CD4-positive, alpha-beta T cell (primary cell): Measurements from ENCODE around the gene PPM1A. TPM values are rescaled to one million over a fixed set of nuclear protein-coding genes. Genes with fewer than 3 reads are reported as not detected.

Source experiments
- ATAC-seq: fragments of 200-7000 bp; cut with Tn5 transposase; one replicate; pipeline ENCODE4 v1.10.0; 2022; ENCODE audit warnings: mild to moderate bottlenecking; ENCODE audit not compliant: poor library complexity
- CTCF ChIA-PET: fragments of 350-600 bp; sonication (Branson Sonifier 250); formaldehyde crosslinking; loops from one replicate; lab custom pipeline; 2021; ENCODE audit warnings: antibody characterized with exemption, inconsistent platforms; lab: Charles Lee
- POLR2A ChIA-PET: fragments of 350-600 bp; sonication (Branson Sonifier 250); formaldehyde crosslinking; loops from one replicate; lab custom pipeline; 2021; ENCODE audit warnings: antibody characterized with exemption, inconsistent platforms; lab: Charles Lee
- DNase-seq, 14 experiments: peaks; one replicate each; pipeline ENCODE4 v3.0.0-alpha.2; 2013 to 2020; ENCODE audit warnings: mixed read lengths in 2 of 14
- H3K27ac ChIP-seq, 2 donors: one replicate each; pipeline versions ENCODE4 v1.5.1 to v1.7.0; 2013; ENCODE audit warnings: low read length in 2 of 2, low read depth in 1 of 2, mild to moderate bottlenecking in 1 of 2
- H3K27me3 ChIP-seq, 2 experiments: 1 replicate in 1 of 2; 2 replicates in 1 of 2; pipeline versions ENCODE4 v1.6.1 to v1.7.0; 2013; ENCODE audit warnings: low read length in 2 of 2, control low read depth in 1 of 2, mild to moderate bottlenecking in 1 of 2, moderate library complexity in 1 of 2; ENCODE audit not compliant: insufficient read depth in 2 of 2, control insufficient read depth in 1 of 2
- H3K36me3 ChIP-seq: one replicate; pipeline ENCODE4 v1.6.1; 2013; ENCODE audit warnings: low read length, control low read depth; ENCODE audit not compliant: insufficient read depth
- H3K4me1 ChIP-seq: one replicate; pipeline ENCODE4 v1.6.1; 2013; ENCODE audit warnings: low read length, control low read depth; ENCODE audit not compliant: insufficient read depth
- H3K4me3 ChIP-seq: one replicate; pipeline ENCODE4 v1.5.1; 2013; ENCODE audit warnings: mild to moderate bottlenecking, low read length, moderate library complexity
- H3K9me3 ChIP-seq, 2 experiments: 1 replicate in 1 of 2; 2 replicates in 1 of 2; pipeline versions ENCODE4 v1.6.1 to v1.7.0; 2013; ENCODE audit warnings: low read length in 2 of 2, mild to moderate bottlenecking in 2 of 2, control low read depth in 1 of 2, moderate library complexity in 1 of 2; ENCODE audit not compliant: control insufficient read depth in 1 of 2, insufficient read depth in 1 of 2
- H3K27ac Mint-ChIP-seq: one replicate; pipeline ENCODE4 v1.8.0; 2020; ENCODE audit warnings: mixed read lengths
- H3K27me3 Mint-ChIP-seq: one replicate; pipeline ENCODE4 v1.8.0; 2021; ENCODE audit warnings: mixed read lengths
- H3K36me3 Mint-ChIP-seq: one replicate; pipeline ENCODE4 v1.8.0; 2021; ENCODE audit warnings: low read depth, mixed read lengths
- H3K4me1 Mint-ChIP-seq: one replicate; pipeline ENCODE4 v1.8.0; 2021; ENCODE audit warnings: low read depth, mixed read lengths
- H3K4me3 Mint-ChIP-seq: one replicate; pipeline ENCODE4 v1.8.0; 2020; ENCODE audit warnings: mild to moderate bottlenecking, mixed read lengths
- H3K9me3 Mint-ChIP-seq: one replicate; pipeline ENCODE4 v1.8.0; 2020; ENCODE audit warnings: mixed read lengths
- CTCF ChIP-seq: fragments of 200-600 bp; IDR thresholded peaks from one replicate; pipeline ENCODE4 v1.8.0; 2022; ENCODE audit warnings: antibody characterized with exemption, mild to moderate bottlenecking
- intact Hi-C, 2 experiments: fragments of 100-400 bp; cut with DNase I in 1 of 2; cut with micrococcal nuclease in 1 of 2; formaldehyde crosslinking; loops; one replicate each; pipeline versions ENCODE4 v1.15.1 to v1.9.0; 2023 to 2025; cut with DNase I, micrococcal nuclease
- total RNA-seq, 174 experiments: library from RNA in 2 of 174; stranded (reverse) in 2 of 174; gene quantifications; one replicate each; pipeline ENCODE4 v1.2.3 and lab custom pipeline; 2021 to 2026

Gene PPM1A
- total RNA-seq, 2 experiments from 2014 or later, result 96.9 to 97.2 TPM

- no peak for TF ChIP-seq CTCF
- DNase-seq (peak in 2 of 14 experiments; percentile 20 to 46), ATAC-seq (no peak)
- intact Hi-C loops, result loop anchor here (2.0 to 10.0 kb wide), 8 partner anchors 38 to 1449 kb away; partner anchors contain the start of genes DAAM1 (in 1 of the 2), DHRS7 (in 1 of the 2), HIF1A (in 1 of the 2) and JKAMP (in 1 of the 2)
- H3K27ac Mint-ChIP-seq, result peak overlapping the region; percentile 45
- no peaks in the 10 kb centered on the region for H3K27me3 ChIP-seq
- ChIA-PET CTCF (interaction anchor here (1.8 kb wide), 1 partner anchor 86 kb away, joined by 5 read pairs; no protein-coding TSS in a partner anchor), POLR2A (interaction anchor here (1.4 to 5.1 kb wide), 2 partner anchors 11 to 155 kb away, joined by 3 to 76 read pairs; partner anchors contain the start of gene PCNX4)
- no peaks in the 10 kb centered on the region for H3K36me3 ChIP-seq
- peaks cover 10% of the 10 kb centered on the region for H3K36me3 Mint-ChIP-seq
- H3K9me3 ChIP-seq, result no peaks in the 10 kb centered on the region
- no peak overlapping the region for H3K4me3 Mint-ChIP-seq
- peaks cover 5% of the 10 kb centered on the region for H3K27me3 Mint-ChIP-seq
- peaks cover 25% of the 10 kb centered on the region for H3K4me1 Mint-ChIP-seq
- no peaks in the 10 kb centered on the region for H3K9me3 Mint-ChIP-seq
- no peak overlapping the region for H3K4me3 ChIP-seq
- H3K4me1 ChIP-seq, result peaks cover 22% of the 10 kb centered on the region
- H3K27ac ChIP-seq, result no peak overlapping the region
Observed at GRCh38 chr14:60245380-60246177, 3.4 kb upstream of the PPM1A start.

- DNase-seq (peak; percentile 68 to 96 (median 74)), ATAC-seq (peak; percentile 66)
- Mint-ChIP-seq H3K4me3 (peak overlapping the region; percentile 96), H3K9me3 (no peaks in the 10 kb centered on the region), H3K4me1 (peaks cover 50% of the 10 kb centered on the region), H3K27me3 (no peaks in the 10 kb centered on the region), H3K27ac (peak overlapping the region; percentile 97), H3K36me3 (peaks cover 10% of the 10 kb centered on the region)
- Histone ChIP-seq H3K9me3 (no peaks in the 10 kb centered on the region), H3K4me3 (peak overlapping the region; percentile 92), H3K4me1 (peaks cover 23% of the 10 kb centered on the region), H3K27ac (peak overlapping the region; percentile 100), H3K27me3 (no peaks in the 10 kb centered on the region), H3K36me3 (no peaks in the 10 kb centered on the region)
- no peak for TF ChIP-seq CTCF
- ChIA-PET POLR2A (interaction anchor here (0.7 to 5.1 kb wide), 35 partner anchors 10 to 1950 kb away, joined by 3 to 93 read pairs (median 7); partner anchors contain the start of genes ARID4A, DAAM1, DHRS7 and GPR135), CTCF (interaction anchor here (0.7 to 2.2 kb wide), 8 partner anchors 18 to 1033 kb away, joined by 3 to 8 read pairs (median 4); no protein-coding TSS in a partner anchor)
- intact Hi-C loops, result loop anchor here (2.0 to 10.0 kb wide), 11 partner anchors 19 to 1447 kb away; partner anchors contain the start of genes DAAM1 (in 1 of the 2), DHRS7 (in 1 of the 2), HIF1A (in 1 of the 2) and JKAMP (in 1 of the 2)
Observed at GRCh38 chr14:60247994-60248696, 876 bp upstream of the PPM1A start.
